ENCODE data around the gene COMMD7.
"Not testable (repeated sequence)": the region's sequence is repeated elsewhere in the genome, so short reads cannot be mapped to it uniquely, and the experiment has no call there.

Gene COMMD7

GRCh38 chr20:32718749-32719348 is 24.4 kb downstream of the COMMD7 start:
- no peaks in the 10 kb centered on the region for H3K79me2 ChIP-seq (ENCODE audit: low read length)
- no peak overlapping the region for H2AFZ ChIP-seq (ENCODE audit: low read length)
- no peaks in the 10 kb centered on the region for H4K20me1 ChIP-seq (ENCODE audit: insufficient read depth, low read length)
- H3K27me3 ChIP-seq (replicated peaks; ENCODE audit: insufficient read depth, low read length) = no peaks in the 10 kb centered on the region
- no peak for DNase-seq
- no peak for TF ChIP-seq EZH2 (optimal IDR thresholded peaks at IDR 0.05; ENCODE audit: low read depth, low read length)
- no peak for TF ChIP-seq CTCF (IDR thresholded peaks at IDR 0.05; ENCODE audit: low read length)
- H3K9ac ChIP-seq (ENCODE audit: low read length) = no peak overlapping the region
- no peaks in the 10 kb centered on the region for H3K9me2 ChIP-seq (replicated peaks; ENCODE audit: insufficient read depth, low read length)
- H3K36me3 ChIP-seq (replicated peaks; ENCODE audit: insufficient read depth, low read length) = no peaks in the 10 kb centered on the region; the same call in 1 of the 2 replicates
- no peaks in the 10 kb centered on the region for H3F3A ChIP-seq (ENCODE audit: insufficient read depth, low read length)
- H3K27ac ChIP-seq (ENCODE audit: low read length) = no peak overlapping the region
- no peaks in the 10 kb centered on the region for H3K9me3 ChIP-seq (replicated peaks; ENCODE audit: insufficient read depth, low read length)
- H3K4me3 ChIP-seq (ENCODE audit: low read length) = no peak overlapping the region
- no peaks in the 10 kb centered on the region for H3K4me1 ChIP-seq (ENCODE audit: low read length)
- H3K4me2 ChIP-seq (ENCODE audit: low read depth, low read length) = no peak overlapping the region

DNA sequence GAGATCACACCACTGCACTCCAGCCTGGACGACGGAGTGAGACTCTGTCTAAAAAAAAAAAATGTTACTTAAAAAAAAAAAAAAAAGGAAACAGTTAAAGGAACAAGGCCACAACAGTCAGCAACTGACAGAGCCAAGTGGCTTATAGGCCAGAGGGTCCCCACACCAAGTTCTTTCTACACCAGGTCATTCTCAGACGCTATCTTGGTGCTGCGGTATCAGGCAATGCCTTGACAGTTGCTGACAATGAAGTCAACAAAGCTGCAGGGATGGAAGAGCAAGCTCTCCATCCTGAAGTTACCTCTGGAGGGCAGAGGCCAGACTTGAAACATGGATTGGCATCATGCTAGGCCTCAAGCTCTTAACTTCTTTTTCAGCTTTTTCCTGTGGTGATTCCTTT is 31.9 kb downstream of the COMMD7 start:
- Histone ChIP-seq H3K4me3 (ENCODE audit: low read length) (no peak overlapping the region), H3K27me3 (replicated peaks; ENCODE audit: insufficient read depth, low read length) (no peaks in the 10 kb centered on the region), H2AFZ (ENCODE audit: low read length) (no peak overlapping the region), H3K9me2 (replicated peaks; ENCODE audit: insufficient read depth, low read length) (no peaks in the 10 kb centered on the region), H3K27ac (ENCODE audit: low read length) (no peak overlapping the region), H3K9me3 (replicated peaks; ENCODE audit: insufficient read depth, low read length) (no peaks in the 10 kb centered on the region), H3K79me2 (ENCODE audit: low read length) (no peaks in the 10 kb centered on the region), H3F3A (ENCODE audit: insufficient read depth, low read length) (no peaks in the 10 kb centered on the region), H3K4me2 (ENCODE audit: low read depth, low read length) (no peak overlapping the region), H3K4me1 (ENCODE audit: low read length) (no peaks in the 10 kb centered on the region), H3K9ac (ENCODE audit: low read length) (no peak overlapping the region), H3K36me3 (replicated peaks; ENCODE audit: insufficient read depth, low read length) (no peaks in the 10 kb centered on the region; the same call in 1 of the 2 replicates), H4K20me1 (ENCODE audit: insufficient read depth, low read length) (no peaks in the 10 kb centered on the region)
- DNase-seq = no peak
- TF ChIP-seq EZH2phosphoT487 (IDR thresholded peaks at IDR 0.05; ENCODE audit: low read length) (no peak), EZH2 (optimal IDR thresholded peaks at IDR 0.05; ENCODE audit: low read depth, low read length) (no peak), CTCF (IDR thresholded peaks at IDR 0.05; ENCODE audit: low read length) (no peak)

- Histone ChIP-seq H3K9me2 (replicated peaks; ENCODE audit: insufficient read depth, low read length) (no peaks in the 10 kb centered on the region), H3K27ac (ENCODE audit: low read length) (no peak overlapping the region)
Observed at GRCh38 chr20:32709632-32710121, 33.6 kb downstream of the COMMD7 start.

GRCh38 chr20:32709029-32709631 is 34.1 kb downstream of the COMMD7 start:
- not testable (repeated sequence) for H3K36me3 ChIP-seq (replicated peaks; ENCODE audit: insufficient read depth, low read length); H3K4me1 ChIP-seq (ENCODE audit: low read length); H3K4me2 ChIP-seq (ENCODE audit: low read depth, low read length); H3F3A ChIP-seq (ENCODE audit: insufficient read depth, low read length); H3K9me2 ChIP-seq (replicated peaks; ENCODE audit: insufficient read depth, low read length); H3K27me3 ChIP-seq (replicated peaks; ENCODE audit: insufficient read depth, low read length); H2AFZ ChIP-seq (ENCODE audit: low read length); H3K9ac ChIP-seq (ENCODE audit: low read length); H3K9me3 ChIP-seq (replicated peaks; ENCODE audit: insufficient read depth, low read length); H4K20me1 ChIP-seq (ENCODE audit: insufficient read depth, low read length); H3K27ac ChIP-seq (ENCODE audit: low read length); H3K79me2 ChIP-seq (ENCODE audit: low read length); H3K4me3 ChIP-seq (ENCODE audit: low read length); DNase-seq

More at GRCh38 chr20:32709632-32710121, 33.6 kb downstream of the COMMD7 start:
- Histone ChIP-seq H3F3A (ENCODE audit: insufficient read depth, low read length) (no peaks in the 10 kb centered on the region), H3K36me3 (replicated peaks; ENCODE audit: insufficient read depth, low read length) (no peaks in the 10 kb centered on the region; the same call in 1 of the 2 replicates), H3K4me3 (ENCODE audit: low read length) (no peak overlapping the region), H3K9me3 (replicated peaks; ENCODE audit: insufficient read depth, low read length) (no peaks in the 10 kb centered on the region), H3K9ac (ENCODE audit: low read length) (no peak overlapping the region), H3K4me1 (ENCODE audit: low read length) (peaks cover under 1% of the 10 kb centered on the region; the same call in 1 of the 2 replicates), H2AFZ (ENCODE audit: low read length) (no peak overlapping the region), H4K20me1 (ENCODE audit: insufficient read depth, low read length) (no peaks in the 10 kb centered on the region), H3K27me3 (replicated peaks; ENCODE audit: insufficient read depth, low read length) (no peaks in the 10 kb centered on the region), H3K79me2 (ENCODE audit: low read length) (no peaks in the 10 kb centered on the region), H3K4me2 (ENCODE audit: low read depth, low read length) (no peak overlapping the region)
- TF ChIP-seq EZH2 (optimal IDR thresholded peaks at IDR 0.05; ENCODE audit: low read depth, low read length) (no peak), EZH2phosphoT487 (IDR thresholded peaks at IDR 0.05; ENCODE audit: low read length) (no peak), CTCF (IDR thresholded peaks at IDR 0.05; ENCODE audit: low read length) (no peak)
- DNase-seq = no peak

Data from MM.1S (cell line).